ENCODE data around the gene SGF29. TPM values are rescaled to one million over a fixed set of nuclear protein-coding genes. Genes with fewer than 3 reads are reported as not detected.
A peak's percentile ranks its signal among the peaks of the same experiment; 100 is the strongest.
"Not testable (repeated sequence)": the region's sequence is repeated elsewhere in the genome, so short reads cannot be mapped to it uniquely, and the experiment has no call there.

The SGF29 gene
- polyA plus RNA-seq, 1 donor: 19.8 TPM

DNA sequence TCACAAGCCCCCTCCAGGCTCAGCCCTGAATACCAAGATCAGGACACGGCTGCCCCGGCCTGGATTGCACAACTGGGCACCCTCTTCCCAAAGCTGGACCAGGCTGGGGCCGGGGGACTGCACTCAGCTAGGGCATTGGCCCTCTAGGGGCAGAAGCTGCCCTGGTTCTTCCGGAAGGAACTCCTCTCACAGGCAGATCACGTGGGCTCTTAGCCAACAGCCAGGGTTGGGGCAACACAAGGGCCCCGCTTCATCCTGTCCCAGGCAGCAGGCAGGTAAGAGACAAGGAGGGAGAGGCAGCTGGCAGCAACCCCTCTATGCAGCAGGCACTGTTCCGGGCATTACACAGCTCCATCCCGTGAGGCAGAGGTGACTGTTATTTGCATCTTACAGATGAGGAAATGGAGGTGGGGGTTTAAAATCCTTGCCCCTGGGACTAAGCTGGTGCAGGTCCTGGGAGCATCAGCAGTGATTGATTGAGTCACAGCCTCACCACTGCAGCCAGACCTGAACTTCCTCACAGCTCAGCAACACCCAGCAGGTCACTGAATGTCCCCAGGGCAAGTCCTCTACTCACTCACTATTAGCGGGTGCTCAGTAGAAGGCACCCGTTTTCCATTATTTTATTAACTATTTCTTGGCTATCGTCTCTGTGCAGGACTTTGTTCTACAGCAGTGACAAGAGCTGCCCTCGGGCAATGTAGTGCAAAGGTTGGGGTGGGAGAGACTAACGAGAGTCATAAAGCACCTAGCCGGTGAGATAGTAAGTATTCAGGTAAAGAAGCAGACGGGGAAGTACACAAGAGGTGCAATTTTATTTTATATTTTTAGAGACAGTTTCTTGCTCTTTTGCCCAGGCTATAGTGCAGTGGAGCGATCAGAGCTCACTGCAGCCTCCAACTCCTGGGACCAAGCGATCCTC lies 58.9 kb downstream of the SGF29 start:
- not testable (repeated sequence) for DNase-seq

DNA sequence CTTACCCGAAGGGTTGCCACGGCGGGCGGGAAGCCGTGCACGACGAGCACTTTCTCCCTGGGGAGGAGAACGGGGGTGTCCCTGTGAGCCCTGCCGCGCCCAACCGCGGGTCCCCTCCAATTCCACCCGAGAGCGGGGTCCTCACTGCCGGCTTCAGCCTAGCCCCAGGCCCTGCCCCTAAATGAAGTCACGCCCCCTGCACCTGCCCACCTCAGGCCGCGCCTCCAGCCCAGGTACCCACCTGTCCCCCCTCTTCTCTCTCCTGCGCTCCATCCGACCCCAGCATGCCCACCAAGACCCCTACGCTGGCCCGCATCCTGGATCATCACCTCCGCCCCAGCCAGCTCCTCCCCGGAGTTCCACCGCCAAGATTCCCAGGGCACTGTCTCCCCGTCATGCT lies 60.2 kb downstream of the SGF29 start:
- DNase-seq: not testable (repeated sequence)

DNA sequence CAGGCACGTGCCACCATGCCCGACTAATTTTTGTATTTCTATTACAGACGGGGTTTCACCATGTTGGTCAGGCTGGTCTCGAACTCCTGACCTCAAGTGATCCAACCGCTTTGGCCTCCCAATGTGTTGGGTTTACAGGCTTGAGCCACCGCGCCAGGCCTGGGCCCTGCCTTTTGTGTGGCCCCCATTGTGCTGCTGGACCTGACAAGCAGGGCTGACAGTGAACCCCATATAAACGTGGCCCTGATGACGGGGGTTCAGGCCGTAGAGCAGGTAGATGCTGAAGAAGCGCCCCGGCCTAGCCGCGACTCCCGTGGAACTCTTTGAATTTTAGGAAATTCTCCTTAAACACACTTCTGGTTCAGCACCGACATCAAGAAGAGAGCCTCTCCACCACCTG lies 60.8 kb downstream of the SGF29 start:
- not testable (repeated sequence) for DNase-seq

DNA sequence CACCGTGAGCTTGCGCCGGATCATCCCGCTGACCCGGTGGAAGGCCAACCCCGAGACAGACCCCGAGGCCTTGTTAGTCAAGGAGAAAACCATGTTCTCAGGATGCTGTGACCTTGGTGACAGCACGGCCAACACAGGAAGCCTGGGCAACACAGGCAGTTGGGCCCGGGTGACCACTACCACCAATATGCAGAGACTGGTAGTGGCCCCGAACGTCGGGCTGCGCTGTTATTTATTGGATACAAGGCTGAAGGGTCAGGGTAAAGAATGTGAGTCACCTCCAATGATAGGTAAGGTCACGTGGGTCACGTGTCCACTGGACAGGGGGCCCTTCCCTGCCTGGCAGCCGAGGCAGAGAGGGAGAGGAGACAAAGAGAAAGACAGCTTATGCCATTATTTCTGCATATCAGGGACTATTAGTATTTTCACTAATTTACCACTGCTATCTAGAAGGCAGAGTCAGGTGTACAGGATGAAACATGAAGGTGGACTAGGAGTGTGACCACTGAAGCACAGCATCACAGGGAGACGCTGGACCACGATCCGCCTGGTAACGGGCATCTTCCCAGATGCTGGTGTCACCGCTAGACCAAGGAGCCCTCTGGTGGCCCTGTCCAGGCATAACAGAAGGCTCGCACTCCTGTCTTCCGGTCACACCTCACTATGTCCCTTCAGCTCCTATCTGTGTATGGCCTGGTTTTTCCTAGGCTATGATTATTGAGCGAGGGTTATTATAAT lies 61.9 kb downstream of the SGF29 start:
- DNase-seq: peak; percentile 20

DNA sequence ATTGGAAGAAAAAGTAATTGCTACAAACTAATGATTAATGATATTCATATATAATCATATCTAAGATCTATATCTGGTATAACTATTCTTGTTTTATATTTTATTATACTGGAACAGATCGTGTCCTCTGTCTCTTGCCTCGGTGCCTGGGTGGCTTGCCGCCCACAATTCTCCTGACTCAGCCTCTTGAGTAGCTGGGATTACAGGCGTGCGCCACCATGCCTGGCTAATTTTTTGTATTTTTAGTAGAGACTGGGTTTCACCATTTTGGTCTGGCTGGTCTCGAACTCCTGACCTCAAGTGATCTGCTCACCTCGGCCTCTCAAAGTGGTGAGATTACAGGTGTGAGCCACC lies 62.5 kb downstream of the SGF29 start:
- DNase-seq: not testable (repeated sequence)

DNA sequence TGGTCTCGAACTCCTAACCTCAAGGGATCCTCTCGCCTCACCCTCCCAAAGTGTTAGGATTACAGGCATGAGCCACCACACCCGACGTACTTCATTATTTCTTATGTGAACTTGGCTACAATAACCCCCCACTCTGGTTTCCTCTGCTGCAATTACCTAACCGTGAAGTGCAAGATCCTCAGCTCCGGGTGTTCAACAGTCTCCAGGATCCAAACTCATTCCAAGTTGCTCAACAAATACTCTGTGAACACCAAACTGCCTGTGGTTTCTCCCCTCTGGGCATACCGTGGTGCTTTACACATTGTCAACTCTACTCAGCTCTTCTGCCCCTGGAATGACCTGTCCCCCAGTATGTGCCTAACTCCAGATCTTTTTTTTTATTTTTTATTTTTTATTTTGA lies 62.9 kb downstream of the SGF29 start:
- no peak for DNase-seq

DNA sequence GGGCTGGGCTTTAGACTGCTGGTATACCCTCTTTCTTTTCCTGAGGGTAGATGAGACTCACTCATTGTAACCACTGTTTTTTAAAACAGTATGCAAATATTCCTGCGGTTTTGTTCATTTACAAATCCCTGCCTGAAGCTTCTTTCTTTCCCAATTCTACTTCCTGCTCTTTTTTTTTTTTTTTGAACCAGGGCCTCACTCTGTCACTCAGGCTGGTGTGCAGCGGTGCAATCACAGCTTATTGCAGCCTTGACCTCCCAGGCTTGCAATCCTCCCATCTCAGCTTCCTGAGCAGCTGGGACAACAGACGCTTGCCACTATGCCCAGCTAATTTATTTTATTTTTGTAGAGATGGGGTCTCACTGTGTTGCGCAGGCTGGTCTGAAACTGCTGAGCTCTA lies 64.2 kb downstream of the SGF29 start:
- DNase-seq: no peak

DNA sequence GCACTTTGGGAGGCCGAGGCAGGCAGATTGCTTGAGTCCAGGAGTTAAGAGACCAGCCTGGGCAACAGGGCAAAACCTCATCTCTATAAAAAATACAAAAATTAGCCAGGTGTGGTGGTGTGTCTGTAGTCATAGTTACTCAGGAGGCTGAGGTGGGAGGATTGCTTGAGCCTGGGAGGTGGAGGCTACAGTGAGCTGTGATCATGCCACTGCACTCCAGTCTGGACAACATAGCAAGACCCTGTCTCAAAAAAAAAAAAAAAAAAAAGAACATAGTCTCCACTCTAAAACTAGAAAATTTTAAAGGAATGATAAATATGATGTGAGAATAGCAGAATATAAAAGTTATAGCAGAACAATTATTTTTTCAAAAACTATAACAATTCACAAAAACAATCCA lies 66.6 kb downstream of the SGF29 start:
- not testable (repeated sequence) for DNase-seq

DNA sequence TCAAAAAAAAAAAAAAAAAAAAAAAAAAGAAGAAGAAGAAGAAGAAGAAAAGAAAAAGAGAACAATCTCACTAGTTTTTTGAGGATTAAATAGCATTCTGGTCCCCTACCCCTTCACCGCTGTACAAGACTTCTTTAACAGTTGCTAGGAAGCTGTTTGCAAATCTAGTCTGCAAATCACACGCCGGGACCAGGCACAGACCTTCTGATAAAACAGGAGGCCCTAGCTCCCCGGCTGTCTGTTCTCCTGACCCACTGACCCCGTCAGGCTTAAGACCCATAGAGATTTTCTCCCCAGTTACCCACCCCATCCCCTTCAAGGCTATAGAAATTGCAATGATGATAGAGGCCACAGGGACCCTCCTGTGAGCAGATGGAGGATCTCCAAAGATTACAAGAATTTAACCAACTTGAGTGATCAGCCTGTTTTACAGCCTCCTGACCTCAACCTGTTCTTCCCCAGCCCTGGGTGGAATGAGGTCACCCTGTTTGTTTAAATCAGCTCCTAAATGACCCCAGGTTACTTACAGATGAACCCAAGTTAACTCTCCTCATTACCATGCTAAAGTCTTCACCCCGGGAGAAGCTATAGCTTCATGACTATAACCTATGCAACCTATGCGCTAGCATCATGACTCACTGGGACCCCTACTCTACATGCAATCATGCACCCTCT lies 67.9 kb downstream of the SGF29 start:
- no peak for DNase-seq

DNA sequence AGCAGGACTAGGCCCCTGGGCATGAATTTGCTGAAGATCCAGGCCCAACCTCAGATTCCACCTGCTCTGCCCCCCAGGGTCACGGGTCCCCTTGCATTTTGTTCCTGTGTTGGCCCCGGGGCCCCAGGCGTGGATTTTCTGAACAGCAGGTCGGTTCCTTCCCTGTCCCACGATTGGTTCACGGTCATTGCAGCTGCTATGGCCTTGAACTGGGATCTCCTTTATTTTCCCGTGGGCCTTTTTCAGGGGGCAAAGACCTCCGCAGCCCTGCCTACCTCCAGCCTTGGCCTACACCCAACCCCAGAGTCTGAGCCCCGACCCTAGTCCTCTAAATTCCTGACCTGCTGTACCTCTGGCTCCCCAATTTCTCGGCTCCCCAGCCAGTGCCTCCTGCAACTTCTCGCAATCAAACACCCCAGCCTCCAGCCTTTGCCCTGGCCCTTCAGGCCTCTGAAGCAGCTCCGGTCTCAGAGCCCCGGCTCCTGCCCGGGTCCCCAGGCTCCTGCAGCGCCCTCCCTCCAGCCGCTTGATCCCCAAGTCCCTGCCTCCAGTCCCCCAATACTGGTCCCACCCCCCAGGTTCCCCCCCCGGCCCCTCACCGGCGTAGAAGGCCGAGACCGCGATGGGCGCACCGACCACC lies 68.9 kb downstream of the SGF29 start:
- not testable (repeated sequence) for DNase-seq

DNA sequence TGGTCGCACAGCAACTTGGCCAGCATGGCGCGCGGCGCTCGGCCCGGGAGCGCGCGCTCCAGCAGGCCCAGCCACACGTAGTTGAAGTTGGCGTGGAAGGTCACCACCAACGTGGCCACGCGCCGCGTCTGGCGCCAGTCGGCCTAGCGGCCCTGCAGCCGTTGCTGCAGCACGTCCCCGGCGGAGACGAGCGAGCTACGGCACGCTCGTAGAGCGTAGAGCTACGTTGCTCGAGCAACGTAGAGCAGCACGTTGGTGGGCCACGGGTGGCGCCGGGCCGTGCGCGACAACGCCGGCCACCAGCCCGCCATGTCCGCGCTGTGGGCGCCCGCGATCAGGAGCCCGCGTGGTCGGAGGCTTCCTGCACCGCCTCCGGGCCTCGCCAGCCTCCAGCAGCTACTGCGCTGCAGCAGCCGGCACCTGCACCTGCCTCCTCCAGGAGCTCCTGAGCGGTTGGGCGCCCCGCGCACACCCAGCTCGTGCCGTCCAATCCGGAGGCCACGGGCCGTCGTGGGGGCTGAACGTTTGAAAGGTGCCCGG lies 69.5 kb downstream of the SGF29 start:
- peak; percentile 72 for DNase-seq

DNA sequence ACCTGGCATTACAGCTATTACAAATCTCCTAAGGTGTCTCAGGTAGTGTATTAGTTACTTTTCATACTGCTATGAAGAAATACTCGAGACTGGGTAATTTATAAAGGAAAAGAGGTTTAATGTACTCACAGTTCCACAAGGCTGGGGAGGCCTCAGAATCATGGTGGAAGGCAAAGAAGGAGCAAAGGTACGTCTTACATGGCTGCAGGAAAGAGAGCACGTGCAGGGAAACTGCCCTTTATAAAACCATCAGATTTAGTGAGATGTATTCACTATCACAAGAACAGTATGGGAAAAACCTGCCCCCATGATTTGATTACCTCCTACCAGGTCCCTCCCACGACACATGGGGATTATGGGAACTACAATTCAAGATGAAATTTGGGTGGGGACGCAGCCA lies 77.2 kb downstream of the SGF29 start:
- DNase-seq: not testable (repeated sequence)

DNA sequence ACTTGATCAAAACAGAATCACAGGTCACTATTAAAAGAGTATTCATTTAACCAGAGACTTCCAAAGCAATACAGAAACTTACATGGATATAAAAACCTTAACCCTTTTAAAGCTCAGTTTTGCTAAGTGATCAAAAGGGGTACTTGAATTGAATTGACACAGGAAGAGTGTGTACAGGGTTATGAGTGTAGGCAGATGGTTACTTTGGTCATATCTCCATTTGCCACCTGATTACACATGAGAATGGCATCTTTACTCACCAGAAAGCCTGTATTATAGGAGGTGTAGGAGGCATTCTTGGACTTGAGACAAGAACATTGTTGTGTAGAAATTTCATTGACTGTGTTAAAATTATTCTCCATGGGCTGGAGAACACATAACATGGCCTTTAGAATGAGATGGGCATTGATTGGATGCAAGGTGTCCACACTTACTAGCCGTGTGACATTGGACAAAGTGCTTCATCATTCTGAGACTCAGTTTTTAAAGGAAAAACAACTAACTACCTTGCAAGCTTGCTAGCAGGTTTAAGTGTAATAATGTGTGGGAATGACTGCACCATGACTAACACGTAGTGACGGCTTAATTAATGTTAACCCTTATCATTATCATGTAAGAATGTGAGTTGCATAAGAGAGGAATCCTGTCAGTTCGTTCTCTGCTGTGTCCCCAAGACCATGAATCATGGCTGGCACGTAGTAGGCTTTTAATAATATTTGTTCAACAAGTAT lies 82.5 kb downstream of the SGF29 start:
- not testable (repeated sequence) for DNase-seq

DNA sequence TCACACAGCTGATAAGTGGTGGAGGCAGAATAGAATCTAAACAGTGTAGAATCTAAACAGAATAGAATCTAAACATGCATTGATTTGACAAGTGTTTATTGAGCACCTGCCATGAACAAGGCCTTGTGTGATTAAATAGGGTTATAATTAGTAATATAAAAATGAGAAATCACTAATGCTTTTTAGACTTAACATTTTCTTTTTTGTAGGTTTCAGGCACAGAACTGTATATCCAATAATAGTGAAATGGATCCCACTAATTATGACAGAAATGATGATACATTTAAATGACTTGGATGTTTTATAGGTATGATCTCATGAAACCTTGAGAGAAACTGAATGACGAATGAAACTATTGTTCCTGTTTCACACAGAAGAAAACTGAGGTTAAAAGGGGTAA lies 84.0 kb downstream of the SGF29 start, which contains the start of gene NPIPB8:
NPIPB8 (plus strand) TSS at position 301 of the 400 bp plus-strand sequence. CDS start 296 bp downstream, outside the sequence.
- DNase-seq: not testable (repeated sequence)

DNA sequence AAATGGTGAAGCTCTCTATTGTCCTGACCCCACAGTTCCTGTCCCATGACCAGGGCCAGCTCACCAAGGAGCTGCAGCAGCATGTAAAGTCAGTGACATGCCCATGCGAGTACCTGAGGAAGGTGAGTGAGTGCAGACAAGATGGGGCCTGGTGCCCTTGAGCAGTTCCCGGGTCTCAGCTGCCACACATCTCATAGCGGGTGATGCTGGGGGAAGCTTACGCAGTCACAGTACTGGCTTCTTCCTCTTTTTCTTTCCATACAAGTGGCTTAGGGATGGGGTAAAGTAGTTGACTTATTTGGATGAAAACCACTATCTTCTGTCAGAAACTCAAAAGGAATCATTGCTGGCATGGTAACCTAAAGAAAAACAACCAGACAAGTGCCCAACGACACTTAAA lies 84.6 kb downstream of the SGF29 start:
- DNase-seq: not testable (repeated sequence)

DNA sequence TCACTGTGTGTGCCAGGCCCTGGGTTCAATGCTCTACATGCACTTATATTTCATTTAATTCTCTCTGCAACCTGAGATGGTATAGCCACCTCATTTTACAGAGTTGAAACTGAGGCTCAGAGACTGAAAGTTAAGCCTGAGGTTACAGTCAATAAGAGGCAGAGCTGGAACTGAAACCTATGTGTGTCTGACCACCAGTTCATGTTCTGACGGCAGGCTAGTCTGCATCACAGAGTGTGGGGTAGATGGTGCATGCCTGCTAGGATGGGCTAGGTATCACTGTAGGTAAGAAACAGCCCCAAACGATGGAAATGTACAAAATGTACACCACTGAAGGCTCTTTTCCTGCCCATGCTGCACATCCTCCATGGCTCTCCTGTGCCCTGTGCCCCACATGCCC lies 86.2 kb downstream of the SGF29 start:
- DNase-seq: not testable (repeated sequence)

Other genes starting within 250 kb of the SGF29 start
- 1.4 TPM for gene NPIPB6, start 190.4 kb upstream of the SGF29 start, polyA plus RNA-seq (ENCODE audit: insufficient read length)
- 105 TPM for gene EIF3CL, start 150.1 kb upstream of the SGF29 start, polyA plus RNA-seq (ENCODE audit: insufficient read length)
- not detected for gene NPIPB7, start 81.6 kb upstream of the SGF29 start, polyA plus RNA-seq (ENCODE audit: insufficient read length)
- gene CLN3, start 61.8 kb upstream of the SGF29 start, polyA plus RNA-seq (ENCODE audit: insufficient read length): 17.4 TPM
- 1.2 TPM for gene APOBR, start 59.3 kb upstream of the SGF29 start, polyA plus RNA-seq (ENCODE audit: insufficient read length)
- not detected for gene IL27, start 47.1 kb upstream of the SGF29 start, polyA plus RNA-seq (ENCODE audit: insufficient read length)
- 29.7 TPM for gene NUPR1, start 14.9 kb upstream of the SGF29 start, polyA plus RNA-seq (ENCODE audit: insufficient read length)
- gene SULT1A2, start 43.1 kb downstream of the SGF29 start, polyA plus RNA-seq (ENCODE audit: insufficient read length): 0.96 TPM
- 8.8 TPM for gene SULT1A1, start 56.1 kb downstream of the SGF29 start, polyA plus RNA-seq (ENCODE audit: insufficient read length)
- gene NPIPB8, start 84.1 kb downstream of the SGF29 start, polyA plus RNA-seq (ENCODE audit: insufficient read length): 2.6 TPM
- 599 TPM for gene EIF3C, start 157.5 kb downstream of the SGF29 start, polyA plus RNA-seq (ENCODE audit: insufficient read length)
- gene NPIPB9, start 197.9 kb downstream of the SGF29 start, polyA plus RNA-seq (ENCODE audit: insufficient read length): 2.6 TPM